ENCODE results near the gene DNALI1.
"Not testable (repeated sequence)": the region's sequence is repeated elsewhere in the genome, so short reads cannot be mapped to it uniquely, and the experiment has no call there.

Gene DNALI1

DNA sequence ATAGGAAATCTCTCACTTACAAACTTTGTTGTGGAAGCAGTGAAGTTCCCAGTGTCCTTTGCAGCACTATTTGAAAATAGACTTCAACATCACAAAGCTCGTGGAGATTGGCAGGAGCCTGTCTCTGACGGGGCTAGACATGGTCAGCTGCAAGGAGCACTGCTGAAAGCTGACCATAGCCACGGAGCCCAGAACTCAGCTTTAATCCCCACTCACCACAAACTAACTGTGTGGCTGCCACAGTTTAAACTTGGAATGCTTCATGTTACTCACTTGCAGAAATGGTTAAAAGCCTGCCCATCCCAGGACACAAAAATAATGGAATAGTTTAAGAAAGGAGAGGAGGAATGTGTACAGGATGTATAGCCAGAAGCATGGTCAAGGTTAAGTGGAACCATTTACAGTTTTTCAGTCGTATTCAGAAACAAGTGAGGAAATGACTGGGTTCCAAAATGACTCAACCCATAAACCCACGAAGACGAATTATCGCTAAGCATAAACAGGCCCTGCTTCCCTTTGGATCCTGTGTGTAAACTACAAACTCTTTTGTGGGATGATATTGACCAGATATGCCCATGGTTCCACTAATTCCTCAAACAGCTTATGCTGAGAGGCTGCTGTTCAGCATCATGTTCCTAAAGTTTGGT, 18.2 kb downstream of the DNALI1 start:
- Mint-ChIP-seq H3K27ac (no peak overlapping the region), H3K9me3 (no peaks in the 10 kb centered on the region), H3K4me3 (no peak overlapping the region), H3K36me3 (ENCODE audit: low read depth) (peaks cover 74% of the 10 kb centered on the region), H3K27me3 (ENCODE audit: low read depth) (no peaks in the 10 kb centered on the region), H3K4me1 (no peaks in the 10 kb centered on the region)
- TF ChIP-seq, protein P1, sequence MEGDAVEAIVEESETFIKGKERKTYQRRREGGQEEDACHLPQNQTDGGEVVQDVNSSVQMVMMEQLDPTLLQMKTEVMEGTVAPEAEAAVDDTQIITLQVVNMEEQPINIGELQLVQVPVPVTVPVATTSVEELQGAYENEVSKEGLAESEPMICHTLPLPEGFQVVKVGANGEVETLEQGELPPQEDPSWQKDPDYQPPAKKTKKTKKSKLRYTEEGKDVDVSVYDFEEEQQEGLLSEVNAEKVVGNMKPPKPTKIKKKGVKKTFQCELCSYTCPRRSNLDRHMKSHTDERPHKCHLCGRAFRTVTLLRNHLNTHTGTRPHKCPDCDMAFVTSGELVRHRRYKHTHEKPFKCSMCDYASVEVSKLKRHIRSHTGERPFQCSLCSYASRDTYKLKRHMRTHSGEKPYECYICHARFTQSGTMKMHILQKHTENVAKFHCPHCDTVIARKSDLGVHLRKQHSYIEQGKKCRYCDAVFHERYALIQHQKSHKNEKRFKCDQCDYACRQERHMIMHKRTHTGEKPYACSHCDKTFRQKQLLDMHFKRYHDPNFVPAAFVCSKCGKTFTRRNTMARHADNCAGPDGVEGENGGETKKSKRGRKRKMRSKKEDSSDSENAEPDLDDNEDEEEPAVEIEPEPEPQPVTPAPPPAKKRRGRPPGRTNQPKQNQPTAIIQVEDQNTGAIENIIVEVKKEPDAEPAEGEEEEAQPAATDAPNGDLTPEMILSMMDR (IDR thresholded peaks at IDR 0.05; ENCODE audit: unreplicated experiment in 3 of 3) = no peak

DNA sequence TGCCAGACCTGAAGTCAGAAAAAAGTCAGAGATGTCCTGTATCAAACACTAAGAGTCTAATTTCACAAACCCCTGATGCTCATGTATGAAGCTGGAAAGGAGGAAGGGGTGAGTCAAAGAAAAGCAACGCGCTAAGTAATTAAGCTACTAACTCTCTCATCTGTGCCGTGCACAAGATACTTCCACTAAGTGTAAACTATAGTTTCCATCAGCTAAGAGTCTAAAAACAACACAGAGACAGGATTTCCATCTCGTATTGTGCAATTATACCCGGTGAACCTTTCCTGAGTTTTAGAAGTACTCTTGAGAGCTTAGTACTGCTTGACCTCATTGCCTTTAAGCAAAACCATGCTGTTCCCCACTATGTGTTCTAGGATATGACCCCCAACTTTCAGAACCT, 19.0 kb downstream of the DNALI1 start:
- Mint-ChIP-seq H3K4me3 (no peak overlapping the region), H3K4me1 (no peaks in the 10 kb centered on the region), H3K27me3 (ENCODE audit: low read depth) (no peaks in the 10 kb centered on the region), H3K27ac (no peak overlapping the region), H3K36me3 (ENCODE audit: low read depth) (peaks cover 76% of the 10 kb centered on the region), H3K9me3 (no peaks in the 10 kb centered on the region)
- TF ChIP-seq, protein P1 (IDR thresholded peaks at IDR 0.05; ENCODE audit: unreplicated experiment in 3 of 3) = no peak

DNA sequence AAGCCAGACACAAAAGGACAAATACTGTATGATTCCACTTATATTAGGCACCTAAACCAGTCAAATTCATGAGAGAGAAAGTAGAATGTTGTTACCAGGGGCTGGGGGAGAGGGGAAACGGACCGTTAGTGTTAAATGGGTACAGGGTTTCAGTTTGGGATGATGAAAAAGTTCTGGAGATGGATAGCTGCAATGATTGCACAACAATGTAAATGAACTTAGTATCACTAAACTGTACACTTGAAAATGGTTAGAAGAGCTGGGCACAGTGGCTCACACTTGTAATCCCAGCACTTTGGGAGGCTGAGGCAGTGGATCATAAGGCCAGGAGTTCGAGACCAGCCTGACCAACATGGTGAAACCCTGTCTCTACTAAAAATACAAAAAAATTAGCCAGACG, 27.8 kb downstream of the DNALI1 start:
- not testable (repeated sequence) for H3K4me1 Mint-ChIP-seq; H3K9me3 Mint-ChIP-seq; H3K27ac Mint-ChIP-seq; H3K27me3 Mint-ChIP-seq (ENCODE audit: low read depth); H3K4me3 Mint-ChIP-seq
- H3K36me3 Mint-ChIP-seq (ENCODE audit: low read depth) = peaks cover 69% of the 10 kb centered on the region

DNA sequence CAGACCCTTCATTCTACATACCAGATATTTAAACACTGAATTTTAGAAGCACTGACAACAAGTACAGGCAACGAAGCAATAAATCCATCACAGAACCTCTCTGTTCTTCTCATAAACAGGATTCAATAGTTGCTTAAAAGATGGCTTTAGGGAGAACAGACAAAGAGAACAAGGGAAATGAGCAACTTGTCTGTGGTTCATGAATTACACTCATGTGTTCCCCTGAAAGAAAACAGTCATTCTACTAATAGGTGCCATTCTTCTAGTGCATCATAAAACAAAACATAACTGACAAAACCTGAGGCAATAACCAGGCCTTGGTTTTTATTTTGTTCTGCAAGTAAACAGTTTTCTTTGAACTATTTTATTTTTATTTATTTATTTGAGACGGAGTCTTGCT, 32.2 kb downstream of the DNALI1 start:
- H3K36me3 Mint-ChIP-seq (ENCODE audit: low read depth) = peaks cover 64% of the 10 kb centered on the region
- no peaks in the 10 kb centered on the region for H3K9me3 Mint-ChIP-seq
- H3K4me3 Mint-ChIP-seq = no peak overlapping the region
- TF ChIP-seq, protein P1 (IDR thresholded peaks at IDR 0.05; ENCODE audit: unreplicated experiment in 3 of 3) = no peak
- no peak overlapping the region for H3K27ac Mint-ChIP-seq
- H3K27me3 Mint-ChIP-seq (ENCODE audit: low read depth) = no peaks in the 10 kb centered on the region
- H3K4me1 Mint-ChIP-seq = peaks cover 8% of the 10 kb centered on the region

DNA sequence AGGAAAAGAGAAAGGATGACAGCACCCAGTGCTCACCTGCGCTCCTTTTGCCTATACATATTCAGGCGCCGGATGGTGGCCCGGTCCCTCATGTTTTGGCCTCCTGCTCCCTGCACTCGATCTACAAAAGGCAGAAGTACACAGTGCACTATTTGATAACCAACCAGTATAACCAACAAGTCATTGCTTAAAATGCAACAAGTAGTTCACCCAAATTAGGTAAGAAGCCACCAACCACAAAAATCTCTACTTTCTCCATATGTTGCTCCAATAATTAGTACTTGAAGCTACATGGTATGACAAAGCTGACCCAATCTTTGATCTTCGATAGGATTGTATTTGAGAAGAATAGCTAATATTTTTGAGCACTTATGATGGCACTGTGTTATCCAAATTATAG, 37.0 kb downstream of the DNALI1 start:
- H3K27ac Mint-ChIP-seq = no peak overlapping the region
- peaks cover 30% of the 10 kb centered on the region for H3K36me3 Mint-ChIP-seq (ENCODE audit: low read depth)
- peaks cover 32% of the 10 kb centered on the region for H3K4me1 Mint-ChIP-seq
- H3K4me3 Mint-ChIP-seq = peak overlapping the region; percentile 59 to 77 (median 69)
- TF ChIP-seq, protein P1 (IDR thresholded peaks at IDR 0.05; ENCODE audit: unreplicated experiment in 3 of 3) = no peak
- H3K9me3 Mint-ChIP-seq = no peaks in the 10 kb centered on the region
- no peaks in the 10 kb centered on the region for H3K27me3 Mint-ChIP-seq (ENCODE audit: low read depth)

DNA sequence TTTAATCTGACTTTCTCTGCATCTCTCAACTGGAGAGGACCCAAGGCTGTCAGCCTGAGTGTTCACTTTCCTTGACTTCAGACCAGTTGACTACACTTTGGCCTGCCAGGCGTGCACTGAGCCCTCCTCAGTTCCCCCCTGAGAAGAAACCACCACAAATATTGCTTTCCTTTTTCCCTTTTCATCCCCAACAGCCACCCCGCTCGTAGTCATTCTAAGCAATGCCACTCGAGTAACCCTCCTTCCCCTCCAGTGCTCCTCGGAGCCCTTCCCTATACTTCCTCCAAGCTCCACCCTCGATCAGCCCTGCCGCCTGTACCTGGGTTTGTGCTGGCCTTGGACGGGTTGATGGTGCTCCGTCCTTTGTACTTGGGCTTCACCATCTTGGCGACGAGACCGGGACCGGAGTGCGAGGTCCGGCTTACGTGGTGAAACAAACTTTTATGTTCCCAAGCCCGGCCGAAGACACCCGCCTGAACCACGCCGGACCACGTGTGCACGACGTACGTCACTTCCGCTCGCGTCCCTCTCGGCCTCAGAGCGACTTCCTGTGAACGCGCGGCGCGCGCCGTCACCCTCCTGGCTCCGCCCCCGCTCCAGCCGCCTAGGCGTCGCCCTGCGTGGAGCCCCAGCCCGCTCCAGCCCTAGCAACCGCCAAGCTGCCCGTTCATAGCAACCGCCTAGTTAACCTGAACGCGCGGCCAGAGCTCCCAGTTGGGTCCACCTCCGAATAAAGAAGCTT, 38.9 kb downstream of the DNALI1 start, which contains the start of gene GNL2:
TSS of gene GNL2 (minus strand) at position 498 of the 742 bp plus-strand sequence. CDS start at position 383, 115 bp downstream.
- H3K36me3 Mint-ChIP-seq (ENCODE audit: low read depth) = peaks cover 19% of the 10 kb centered on the region
- H3K4me3 Mint-ChIP-seq = peak within 1 kb of the TSS; percentile 99 to 100 (median 100)
- no peaks in the 10 kb centered on the region for H3K27me3 Mint-ChIP-seq (ENCODE audit: low read depth)
- TF ChIP-seq, protein P1 (IDR thresholded peaks at IDR 0.05; ENCODE audit: unreplicated experiment in 3 of 3) = no peak
- no peaks in the 10 kb centered on the region for H3K9me3 Mint-ChIP-seq
- peaks cover 38% of the 10 kb centered on the region for H3K4me1 Mint-ChIP-seq
- peak within 1 kb of the TSS; percentile 87 to 97 (median 95) for H3K27ac Mint-ChIP-seq
